ENCODE measurements around the gene CORO1C.

CORO1C gene

DNA sequence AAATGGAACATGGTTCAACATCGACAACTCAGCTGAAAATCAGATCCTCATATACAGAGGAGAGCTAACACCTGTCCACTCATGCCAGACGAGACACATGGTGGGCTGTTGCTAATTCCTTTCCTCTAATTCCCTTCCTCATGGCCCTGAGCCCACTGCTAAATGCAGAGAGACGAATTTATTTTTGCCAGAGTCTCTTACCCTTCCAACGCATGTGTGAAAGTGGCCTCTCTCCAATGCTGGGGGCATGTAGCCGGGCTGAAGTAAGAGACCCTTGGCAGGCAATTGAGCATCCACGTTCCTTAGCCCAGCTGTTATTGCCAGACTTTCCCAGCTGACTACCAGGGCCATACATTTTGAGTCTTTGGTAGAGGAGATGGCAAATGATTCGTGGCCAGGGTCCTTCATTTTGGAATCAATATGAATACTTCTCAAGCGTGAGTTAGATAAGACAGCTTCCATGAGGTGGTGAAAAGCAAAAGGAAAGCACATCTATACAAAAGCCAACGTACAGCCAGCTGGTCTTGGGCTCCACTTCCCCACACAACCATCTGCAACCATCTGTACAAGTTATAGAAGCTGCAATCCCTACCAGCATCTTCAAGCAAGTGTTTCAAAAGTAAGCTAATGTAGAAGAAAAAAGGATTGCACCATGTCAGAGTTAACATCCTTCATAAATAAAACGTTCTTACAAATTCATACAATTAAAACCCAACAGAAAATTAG, 28.6 kb downstream of the CORO1C start:
- H3K4me3 ChIP-seq (ENCODE audit: low read depth, low read length) = no peak overlapping the region
- TF ChIP-seq, protein P1, sequence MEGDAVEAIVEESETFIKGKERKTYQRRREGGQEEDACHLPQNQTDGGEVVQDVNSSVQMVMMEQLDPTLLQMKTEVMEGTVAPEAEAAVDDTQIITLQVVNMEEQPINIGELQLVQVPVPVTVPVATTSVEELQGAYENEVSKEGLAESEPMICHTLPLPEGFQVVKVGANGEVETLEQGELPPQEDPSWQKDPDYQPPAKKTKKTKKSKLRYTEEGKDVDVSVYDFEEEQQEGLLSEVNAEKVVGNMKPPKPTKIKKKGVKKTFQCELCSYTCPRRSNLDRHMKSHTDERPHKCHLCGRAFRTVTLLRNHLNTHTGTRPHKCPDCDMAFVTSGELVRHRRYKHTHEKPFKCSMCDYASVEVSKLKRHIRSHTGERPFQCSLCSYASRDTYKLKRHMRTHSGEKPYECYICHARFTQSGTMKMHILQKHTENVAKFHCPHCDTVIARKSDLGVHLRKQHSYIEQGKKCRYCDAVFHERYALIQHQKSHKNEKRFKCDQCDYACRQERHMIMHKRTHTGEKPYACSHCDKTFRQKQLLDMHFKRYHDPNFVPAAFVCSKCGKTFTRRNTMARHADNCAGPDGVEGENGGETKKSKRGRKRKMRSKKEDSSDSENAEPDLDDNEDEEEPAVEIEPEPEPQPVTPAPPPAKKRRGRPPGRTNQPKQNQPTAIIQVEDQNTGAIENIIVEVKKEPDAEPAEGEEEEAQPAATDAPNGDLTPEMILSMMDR (IDR thresholded peaks at IDR 0.05; ENCODE audit: low read depth, low read length, missing control alignments) = no peak
- DNase-seq (ENCODE audit: low read depth) = no peak

DNA sequence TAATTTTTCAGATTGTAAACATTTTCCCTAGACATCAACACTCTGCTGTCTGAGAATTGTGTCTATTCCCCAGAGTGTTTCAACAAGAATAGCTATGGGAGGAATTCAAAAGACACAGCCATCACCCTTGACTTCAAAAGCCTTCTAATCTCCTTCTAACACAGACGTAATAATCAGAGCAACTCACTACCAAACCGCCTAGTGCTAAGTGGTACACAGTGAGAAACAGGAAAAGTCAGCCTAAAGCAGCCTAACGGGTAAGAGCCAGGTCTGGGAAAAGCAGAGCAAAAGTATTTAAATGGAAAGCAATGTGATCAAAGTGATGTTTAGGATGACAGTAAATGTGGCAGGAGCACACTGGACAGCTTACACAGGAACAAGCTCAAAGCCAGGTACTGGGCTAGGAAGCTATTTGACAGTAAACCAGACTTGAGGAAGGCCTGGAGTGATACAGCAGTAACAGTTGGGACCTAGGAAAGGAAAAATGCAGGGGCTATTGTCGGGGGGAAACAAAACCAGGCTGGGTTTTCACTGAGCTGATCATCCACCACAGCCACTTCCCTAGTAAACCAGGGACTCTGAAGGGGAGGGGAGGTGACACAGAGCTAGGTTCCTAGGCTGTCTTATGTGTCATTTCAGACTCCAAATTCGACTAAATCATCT, 29.4 kb downstream of the CORO1C start:
- TF ChIP-seq, protein P1 (IDR thresholded peaks at IDR 0.05; ENCODE audit: low read depth, low read length, missing control alignments) = no peak
- no peak overlapping the region for H3K4me3 ChIP-seq (ENCODE audit: low read depth, low read length)

DNA sequence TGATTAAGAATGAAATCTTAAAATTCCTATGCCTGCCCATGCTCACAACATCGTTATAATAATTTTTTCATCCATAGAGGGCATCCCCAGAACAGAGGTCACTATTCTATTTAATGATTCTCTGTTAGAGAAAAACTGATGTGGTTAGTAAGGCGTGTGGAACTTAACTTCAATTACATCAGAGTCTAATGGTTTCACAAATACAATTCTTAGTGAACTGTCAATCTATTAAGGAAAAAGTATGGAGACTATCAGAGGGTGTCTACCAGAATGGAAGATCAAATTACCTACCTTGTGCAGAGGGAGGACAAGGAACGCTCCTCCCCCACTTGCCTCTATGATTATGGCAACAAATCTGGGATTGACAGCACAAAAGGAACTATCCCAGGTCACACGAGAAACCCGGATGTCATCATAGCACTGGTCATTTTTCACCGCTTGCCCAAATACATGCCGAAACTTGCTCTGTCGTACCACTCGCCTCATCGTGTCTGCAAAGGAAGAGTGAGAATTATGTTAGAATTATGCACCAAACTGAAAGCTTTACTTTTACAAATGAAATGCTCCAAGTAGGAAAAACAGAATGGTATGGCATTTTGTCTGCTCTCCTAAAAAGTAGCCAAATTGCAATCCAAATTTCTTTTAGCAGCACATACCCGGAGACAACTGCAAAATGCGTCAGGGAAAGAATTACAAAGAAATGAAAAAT, 30.3 kb downstream of the CORO1C start:
- H3K4me3 ChIP-seq (ENCODE audit: low read depth, low read length) = no peak overlapping the region
- TF ChIP-seq, protein P1 (IDR thresholded peaks at IDR 0.05; ENCODE audit: low read depth, low read length, missing control alignments) = no peak
- DNase-seq (ENCODE audit: low read depth) = no peak

More for the DNA sequence above, 29.4 kb downstream of the CORO1C start:
- DNase-seq (ENCODE audit: low read depth) = no peak

DNA sequence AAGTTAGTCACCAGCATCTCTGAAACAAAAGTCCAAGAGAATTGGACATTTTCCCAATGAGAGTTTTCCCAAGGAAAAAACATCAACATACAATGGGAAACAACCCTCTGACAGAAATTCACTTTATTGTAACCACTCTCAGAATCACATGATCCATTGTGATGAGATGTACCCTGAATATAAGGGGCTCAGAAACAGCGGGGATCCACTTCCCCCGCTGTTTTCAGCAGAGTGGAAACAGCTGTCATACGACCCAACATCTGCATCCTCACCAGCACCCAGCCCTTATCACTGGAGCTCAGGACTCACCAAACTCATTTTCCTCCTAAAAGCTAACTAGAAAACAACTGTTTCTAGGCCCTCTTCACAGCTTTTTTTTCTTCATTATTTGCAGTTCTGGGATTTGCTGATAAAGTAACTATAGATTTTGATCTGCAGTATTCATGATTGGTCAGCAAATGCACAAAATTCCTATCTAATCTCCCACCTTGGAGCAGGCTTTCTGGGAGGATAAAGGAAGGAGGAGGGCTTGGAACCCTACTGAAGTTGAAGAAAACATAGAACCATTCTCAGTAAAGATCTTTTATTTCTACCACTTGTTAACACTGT, 31.3 kb downstream of the CORO1C start:
- no peak overlapping the region for H3K4me3 ChIP-seq (ENCODE audit: low read depth, low read length)
- TF ChIP-seq, protein P1 (IDR thresholded peaks at IDR 0.05; ENCODE audit: low read depth, low read length, missing control alignments) = no peak
- DNase-seq (ENCODE audit: low read depth) = no peak

DNA sequence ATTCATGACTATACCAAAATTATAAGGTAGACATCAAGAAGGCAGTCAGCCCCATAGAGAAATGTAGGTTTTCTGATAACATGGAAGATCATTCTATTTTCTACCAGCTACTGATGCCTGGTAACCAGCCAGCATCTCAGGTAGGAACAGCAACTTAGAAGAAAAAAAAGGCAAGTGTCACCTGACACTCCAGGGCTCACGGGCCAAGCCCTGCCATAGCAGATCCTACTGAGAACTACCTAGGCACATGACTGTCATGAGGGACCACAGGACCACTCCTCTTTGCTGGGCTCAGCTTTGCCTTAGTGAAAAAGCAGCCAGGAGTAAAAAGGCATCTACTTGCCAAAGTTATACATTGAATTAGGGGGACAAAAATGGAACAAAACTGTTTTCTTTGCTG, 33.4 kb downstream of the CORO1C start:
- no peak for DNase-seq (ENCODE audit: low read depth)
- TF ChIP-seq, protein P1 (IDR thresholded peaks at IDR 0.05; ENCODE audit: low read depth, low read length, missing control alignments) = no peak
- H3K4me3 ChIP-seq (ENCODE audit: low read depth, low read length) = no peak overlapping the region

DNA sequence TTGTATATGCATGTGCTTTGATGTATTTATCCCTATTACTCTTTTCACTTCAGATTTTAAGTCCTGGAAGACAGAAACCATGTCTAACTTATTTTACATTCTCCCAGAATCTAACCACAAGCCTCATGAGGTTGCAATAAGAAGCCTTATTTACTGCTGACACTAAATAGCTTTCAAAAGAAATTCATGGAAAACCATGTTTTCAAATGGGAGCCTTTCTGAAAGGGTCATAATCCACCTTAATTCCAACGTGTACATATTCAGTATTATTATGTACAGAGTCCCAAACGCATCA, 34.4 kb downstream of the CORO1C start:
- DNase-seq (ENCODE audit: low read depth) = no peak
- no peak overlapping the region for H3K4me3 ChIP-seq (ENCODE audit: low read depth, low read length)
- TF ChIP-seq, protein P1 (IDR thresholded peaks at IDR 0.05; ENCODE audit: low read depth, low read length, missing control alignments) = no peak
